AG08396 (cell line): Measurements from ENCODE around the gene MAPRE2.
"Not testable (repeated sequence)": the region's sequence is repeated elsewhere in the genome, so short reads cannot be mapped to it uniquely, and the experiment has no call there.

Experiments used
- DNase-seq: peaks from one replicate; pipeline ENCODE4 v3.0.0; 2012; ENCODE audit warnings: low spot score, mixed read lengths

Gene MAPRE2

GRCh38 chr18:35155398-35156117 is 114.3 kb downstream of the MAPRE2 start:
- no peak for DNase-seq

DNA sequence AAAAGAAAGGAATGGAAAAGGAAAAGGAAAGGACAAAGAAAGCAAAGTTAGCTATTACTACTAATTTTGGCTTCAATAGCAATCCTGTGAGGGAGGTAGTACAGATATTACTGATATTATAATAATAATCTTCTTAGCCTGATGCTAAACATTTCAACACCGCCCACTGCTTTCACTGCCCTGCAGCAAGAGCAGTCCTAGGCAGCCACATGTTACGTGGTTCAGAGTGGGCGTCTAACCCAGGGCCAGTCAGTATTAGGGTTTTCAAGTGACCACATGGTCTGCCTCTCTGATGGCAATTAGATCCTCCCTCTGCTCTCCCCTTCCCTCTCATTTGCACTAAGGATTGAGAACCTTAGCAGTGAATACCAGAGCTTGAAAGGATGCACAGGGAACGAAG is 116.0 kb downstream of the MAPRE2 start:
- DNase-seq: no peak

DNA sequence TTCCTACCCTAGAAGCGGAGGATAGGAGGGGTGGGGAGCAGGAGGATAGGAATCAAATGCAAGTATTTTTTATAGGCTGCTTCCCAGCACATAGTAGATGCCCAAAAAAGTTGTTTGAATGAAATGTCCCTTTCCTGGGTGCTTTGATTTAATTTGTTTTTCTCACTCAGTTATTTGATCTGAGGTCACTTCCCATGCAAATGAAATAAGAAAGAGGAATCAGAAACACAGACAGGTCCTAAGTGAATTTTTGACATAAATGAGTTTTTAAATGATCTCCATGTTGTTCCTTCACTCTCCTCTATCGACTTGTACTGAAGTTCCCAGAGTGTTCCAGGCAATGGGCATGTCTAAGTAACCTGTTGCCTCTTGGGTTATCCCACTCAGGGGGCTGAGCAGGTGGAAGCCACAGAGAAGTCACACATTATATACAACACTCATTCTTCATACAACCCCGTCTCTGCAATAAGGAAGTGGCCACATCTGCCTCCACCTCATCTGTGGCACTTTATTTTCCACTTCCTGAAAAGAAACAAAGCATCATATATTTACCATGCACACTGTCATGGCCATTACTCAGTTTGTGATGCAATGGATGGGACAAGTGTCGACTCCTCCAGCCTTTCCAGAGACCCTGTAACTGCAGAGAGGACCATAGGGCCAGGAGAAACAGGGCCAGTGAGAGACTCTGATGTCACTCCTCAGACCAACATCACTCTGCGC is 117.7 kb downstream of the MAPRE2 start:
- no peak for DNase-seq

- no peak for DNase-seq
Observed at GRCh38 chr18:35159782-35160181, 118.6 kb downstream of the MAPRE2 start.

- DNase-seq: no peak
Observed at GRCh38 chr18:35161485-35161884, 120.3 kb downstream of the MAPRE2 start.

DNA sequence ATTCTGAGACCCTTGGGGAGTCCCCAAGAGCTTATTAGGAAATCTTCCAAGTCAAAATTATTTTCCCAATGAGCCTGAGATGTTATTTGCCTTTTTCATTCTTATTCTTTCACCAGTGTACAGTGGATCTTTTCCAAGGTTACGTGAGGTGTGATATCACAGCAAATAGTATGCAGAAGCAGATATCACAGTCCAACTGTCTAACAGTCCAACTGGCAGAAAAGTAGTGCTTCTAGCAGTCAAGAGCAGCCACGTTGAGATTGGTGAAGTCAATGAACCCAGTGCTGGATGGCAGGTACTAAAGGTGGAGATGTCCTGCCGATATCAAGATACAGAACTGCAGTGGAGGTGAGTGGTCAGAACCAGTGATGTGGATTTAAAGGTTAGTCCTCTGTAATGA is 120.7 kb downstream of the MAPRE2 start:
- no peak for DNase-seq

DNA sequence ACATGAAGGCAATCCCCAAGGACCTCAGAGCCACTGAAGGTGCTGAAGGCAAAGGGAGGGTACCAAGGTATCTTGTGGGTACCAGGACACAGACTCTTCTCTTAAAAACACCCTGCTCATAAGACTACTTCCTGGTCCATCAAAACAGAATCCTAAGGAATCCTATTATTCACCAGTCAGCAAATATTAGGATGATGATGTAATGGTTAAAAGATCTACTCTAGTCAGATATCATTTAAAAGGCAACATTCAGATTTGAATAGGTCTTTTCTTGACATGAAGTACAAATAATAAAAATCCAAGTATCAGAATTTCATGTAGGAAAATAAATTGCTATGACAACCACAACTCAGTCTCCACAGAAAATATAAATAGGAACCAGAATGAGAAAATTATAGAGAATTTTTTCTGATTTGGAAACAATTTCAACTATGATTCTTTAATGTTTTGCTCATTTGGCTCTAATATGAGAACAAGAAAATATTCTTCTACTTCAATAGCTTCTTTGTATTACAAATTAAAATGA is 121.9 kb downstream of the MAPRE2 start:
- DNase-seq: no peak

- no peak for DNase-seq
Observed at GRCh38 chr18:35163721-35164120, 122.5 kb downstream of the MAPRE2 start.

DNA sequence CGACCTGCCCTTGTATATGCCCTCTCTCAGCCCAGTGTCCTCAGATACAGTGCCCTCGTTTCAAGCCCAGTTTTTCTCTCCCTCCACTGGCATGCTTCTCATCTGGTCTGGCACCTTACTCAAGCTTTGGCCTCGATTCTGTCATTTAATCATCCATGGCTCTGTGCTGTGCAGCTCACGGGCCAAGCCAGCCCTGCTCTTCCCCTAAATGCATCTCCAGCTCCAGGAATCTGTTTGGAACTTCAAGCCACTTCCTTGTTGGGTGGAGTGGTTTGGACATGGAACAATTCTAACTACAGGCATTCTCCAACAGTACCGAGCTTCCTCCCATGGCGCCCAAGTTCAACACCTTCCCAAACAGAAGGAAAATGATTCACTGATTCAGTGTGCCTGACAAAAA is 122.9 kb downstream of the MAPRE2 start:
- no peak for DNase-seq

- DNase-seq: no peak
Observed at GRCh38 chr18:35167332-35167731, 126.1 kb downstream of the MAPRE2 start.

DNA sequence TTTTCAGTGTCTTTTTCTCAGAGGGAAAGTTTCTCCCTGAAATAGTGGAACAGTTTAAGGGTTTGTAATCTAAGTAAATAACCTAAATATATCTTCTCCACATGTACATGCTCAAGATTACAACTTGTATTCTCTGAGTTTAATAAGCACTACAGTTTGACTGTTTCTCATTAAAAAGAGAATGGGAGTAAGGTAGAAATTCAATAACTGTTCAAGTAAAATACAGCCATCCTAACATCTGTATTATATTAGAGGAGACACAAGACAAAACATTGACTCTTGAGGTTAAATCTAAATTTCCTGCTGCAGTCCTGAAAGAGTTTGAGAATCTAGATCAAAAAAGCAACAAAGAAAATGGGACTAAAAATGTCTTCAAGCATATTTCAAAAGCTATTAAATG is 126.6 kb downstream of the MAPRE2 start:
- DNase-seq: no peak

- DNase-seq: not testable (repeated sequence)
Observed at GRCh38 chr18:35170323-35170722, 129.1 kb downstream of the MAPRE2 start.

GRCh38 chr18:35171315-35171987 is 130.2 kb downstream of the MAPRE2 start:
- DNase-seq: no peak

GRCh38 chr18:35172009-35172408 is 130.8 kb downstream of the MAPRE2 start:
- no peak for DNase-seq

DNA sequence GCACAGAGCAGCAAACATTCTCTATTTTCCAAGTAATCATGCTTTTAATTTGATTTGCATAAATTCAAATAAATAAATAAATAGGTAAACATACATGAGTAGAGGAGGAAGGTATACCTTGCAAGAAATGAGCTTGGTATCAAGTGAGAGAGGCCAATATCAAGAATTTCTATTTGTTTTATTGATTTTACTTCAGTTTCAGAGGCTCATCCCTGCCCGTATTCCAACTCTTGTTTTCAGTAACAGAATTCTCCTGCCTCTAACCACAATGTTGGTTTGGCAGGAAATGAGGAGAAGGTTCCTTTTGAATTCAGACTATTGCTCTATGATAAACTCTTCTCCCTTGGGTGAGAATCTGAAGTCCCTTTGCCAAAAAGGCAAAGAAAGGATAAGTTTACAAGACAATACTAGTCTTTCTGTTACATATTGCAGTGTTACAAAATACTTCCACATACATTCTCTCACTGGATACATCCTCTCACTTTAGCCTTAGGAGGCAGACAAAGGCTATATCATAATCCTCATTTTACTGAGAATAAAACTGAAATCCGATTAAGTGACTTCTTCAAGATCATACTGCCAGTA is 131.3 kb downstream of the MAPRE2 start:
- no peak for DNase-seq

DNA sequence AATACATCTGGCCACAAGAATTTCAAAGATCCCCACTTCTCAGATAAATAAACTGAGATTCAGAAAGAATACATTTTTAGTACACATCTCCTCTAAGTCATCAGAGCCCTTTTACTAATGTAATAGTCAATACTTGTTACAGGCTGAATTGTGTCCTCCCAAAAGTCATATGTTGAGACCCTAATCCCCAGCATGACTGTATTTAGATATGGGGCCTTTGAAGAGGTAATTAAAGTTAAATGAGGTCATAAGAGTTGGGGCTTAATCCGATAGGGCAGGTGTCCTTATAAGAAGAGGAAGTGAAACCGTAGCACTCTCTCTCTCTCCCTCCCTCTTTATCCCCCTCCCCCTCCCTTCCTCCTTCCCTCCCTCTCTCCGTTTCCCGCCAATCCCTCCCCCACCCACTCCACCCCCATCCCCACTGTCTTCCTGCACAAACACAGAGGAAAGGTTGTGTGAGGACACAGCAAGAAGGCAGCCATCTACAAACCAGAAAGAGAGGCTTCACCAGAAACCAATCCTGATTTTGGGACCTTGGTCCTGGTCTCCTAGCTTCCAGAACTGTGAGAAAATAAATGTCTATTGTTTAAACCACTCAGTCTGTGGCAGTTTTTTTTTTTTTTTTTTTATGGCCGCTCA is 133.0 kb downstream of the MAPRE2 start:
- no peak for DNase-seq

- DNase-seq: no peak
Observed at GRCh38 chr18:35174745-35175144, 133.5 kb downstream of the MAPRE2 start.

GRCh38 chr18:35176925-35177324 is 135.7 kb downstream of the MAPRE2 start:
- DNase-seq: no peak

DNA sequence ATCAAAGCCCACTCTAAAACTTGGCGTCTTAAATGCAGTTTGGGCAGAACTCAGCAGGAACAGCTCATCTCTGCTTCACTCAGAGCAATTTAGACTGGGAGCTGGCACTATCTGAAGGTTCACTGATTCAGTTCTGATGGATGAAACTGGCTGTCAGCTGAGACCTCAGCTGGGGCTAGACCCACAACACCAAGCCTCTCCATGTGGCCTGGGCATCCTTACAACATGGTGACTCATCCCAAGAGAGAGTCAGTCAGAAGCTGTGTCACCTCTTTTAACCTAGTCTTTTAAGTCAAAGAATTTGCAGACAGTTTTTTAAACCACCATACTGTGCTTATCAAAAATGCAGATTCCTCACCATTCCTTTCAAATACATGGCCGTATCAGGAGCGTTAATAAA is 137.0 kb downstream of the MAPRE2 start:
- peak; percentile 52 for DNase-seq

- no peak for DNase-seq
Observed at GRCh38 chr18:35179906-35180305, 138.7 kb downstream of the MAPRE2 start.

DNA sequence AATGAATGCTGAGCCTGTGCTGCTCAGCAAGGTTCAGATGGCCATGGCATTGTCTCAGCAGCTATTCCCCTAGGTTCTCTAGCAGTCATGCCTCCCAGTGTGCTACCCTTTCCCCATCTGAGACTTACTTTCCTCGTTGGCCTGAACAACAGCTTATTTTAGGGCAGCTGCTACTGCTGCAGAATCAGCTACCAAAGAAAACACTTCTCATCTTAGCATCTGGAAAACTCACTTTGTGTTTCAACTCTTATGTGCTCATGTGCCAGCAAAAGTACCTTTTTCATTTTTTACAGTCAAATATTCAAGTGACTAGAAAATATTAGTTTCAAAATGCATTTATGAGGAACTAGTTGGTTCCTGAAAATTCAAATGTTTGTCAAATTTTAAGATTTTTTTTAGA is 139.2 kb downstream of the MAPRE2 start:
- no peak for DNase-seq

DNA sequence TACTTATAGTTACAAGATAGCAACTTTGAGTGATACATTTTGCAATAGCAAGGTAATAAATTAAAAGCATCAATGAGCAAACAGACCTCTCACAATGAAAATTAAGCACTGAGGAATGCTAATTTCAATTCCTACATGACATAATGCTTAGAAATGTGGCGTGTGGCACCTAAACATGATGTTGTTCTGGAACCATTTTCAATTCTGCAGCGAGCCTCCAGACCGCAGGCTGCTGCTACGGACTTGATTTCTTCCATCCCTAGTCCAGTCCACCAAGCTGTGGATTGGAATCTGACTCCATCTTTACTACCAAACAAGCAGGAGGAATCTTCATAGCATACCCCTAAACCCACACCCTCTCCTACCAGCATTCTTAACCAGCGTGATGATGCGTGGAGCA is 140.9 kb downstream of the MAPRE2 start:
- no peak for DNase-seq
